SJCRH30 (cell line): ENCODE results near the gene ZNF333. TPM values are rescaled to one million over a fixed set of nuclear protein-coding genes. Genes with fewer than 3 reads are reported as not detected.
"Not testable (repeated sequence)": the region's sequence is repeated elsewhere in the genome, so short reads cannot be mapped to it uniquely, and the experiment has no call there.

ENCODE experiments used
- DNase-seq, 2 experiments: peaks; one replicate each; pipeline ENCODE4 v3.0.0-alpha.2; 2015 to 2020
- H3K27ac ChIP-seq: fragments of 250-450 bp; sonication (Bioruptor Pico); 2 replicates; pipeline ENCODE4 v1.5.1; 2020; ENCODE audit warnings: mild to moderate bottlenecking, moderate library complexity
- H3K27me3 ChIP-seq: fragments of 250-450 bp; sonication (Bioruptor Pico); 2 replicates; pipeline ENCODE4 v1.5.1; 2020; ENCODE audit warnings: mild to moderate bottlenecking, moderate library complexity
- H3K36me3 ChIP-seq: fragments of 250-450 bp; sonication (Bioruptor Pico); 2 replicates; pipeline ENCODE4 v1.5.1; 2020; ENCODE audit warnings: mild to moderate bottlenecking, moderate library complexity
- H3K4me1 ChIP-seq: fragments of 250-450 bp; sonication (Bioruptor Pico); 2 replicates; pipeline ENCODE4 v1.5.1; 2020; ENCODE audit warnings: mild to moderate bottlenecking, moderate library complexity
- H3K4me3 ChIP-seq: fragments of 250-450 bp; sonication (Bioruptor Pico); 2 replicates; pipeline ENCODE4 v1.5.1; 2020; ENCODE audit warnings: mild to moderate bottlenecking, moderate library complexity
- H3K9me3 ChIP-seq: fragments of 250-450 bp; sonication (Bioruptor Pico); replicated peaks from 2 replicates; pipeline ENCODE4 v1.5.1; 2020; ENCODE audit warnings: mild to moderate bottlenecking, moderate library complexity
- total RNA-seq: library from RNA; depleted of rRNA; stranded (reverse); fragments of >200 nt; shearing (Covaris generic); gene quantifications from 2 replicates; pipeline ENCODE4 v1.2.3, GENCODE V29; 2014

The ZNF333 gene
- total RNA-seq, 1 experiment from 2014 or later, result 14.4 TPM

- no peaks in the 10 kb centered on the region for H3K9me3 ChIP-seq
- DNase-seq, result no peak
- H3K4me1 ChIP-seq, result no peaks in the 10 kb centered on the region
- no peaks in the 10 kb centered on the region for H3K36me3 ChIP-seq
- H3K4me3 ChIP-seq, result no peak overlapping the region
- no peak overlapping the region for H3K27ac ChIP-seq
- H3K27me3 ChIP-seq, result no peaks in the 10 kb centered on the region
Measured at GRCh38 chr19:14768001-14768400, 78.2 kb downstream of the ZNF333 start.

- Histone ChIP-seq H3K4me1 (no peaks in the 10 kb centered on the region), H3K27ac (no peak overlapping the region), H3K36me3 (no peaks in the 10 kb centered on the region), H3K27me3 (no peaks in the 10 kb centered on the region), H3K4me3 (no peak overlapping the region), H3K9me3 (no peaks in the 10 kb centered on the region)
- no peak for DNase-seq
Measured at GRCh38 chr19:14769201-14769600, 79.4 kb downstream of the ZNF333 start.

GRCh38 chr19:14770136-14770535, 80.3 kb downstream of the ZNF333 start:
- Histone ChIP-seq H3K4me1 (no peaks in the 10 kb centered on the region), H3K27ac (no peak overlapping the region), H3K36me3 (no peaks in the 10 kb centered on the region), H3K27me3 (0 out of 2 replicates have a peak, but pooled peaks cover 2% of the 10 kb centered on the region), H3K9me3 (no peaks in the 10 kb centered on the region), H3K4me3 (no peak overlapping the region)
- DNase-seq, result no peak

- Histone ChIP-seq H3K9me3 (no peaks in the 10 kb centered on the region), H3K4me1 (no peaks in the 10 kb centered on the region), H3K4me3 (no peak overlapping the region), H3K27me3 (peaks cover 9% of the 10 kb centered on the region; the same call in 1 of the 2 replicates), H3K36me3 (no peaks in the 10 kb centered on the region), H3K27ac (no peak overlapping the region)
- no peak for DNase-seq
Measured at GRCh38 chr19:14770944-14771839, 81.3 kb downstream of the ZNF333 start.

- Histone ChIP-seq H3K27me3 (peaks cover 9% of the 10 kb centered on the region; the same call in 1 of the 2 replicates), H3K27ac (no peak overlapping the region), H3K4me3 (no peak overlapping the region), H3K9me3 (no peaks in the 10 kb centered on the region), H3K4me1 (no peaks in the 10 kb centered on the region), H3K36me3 (no peaks in the 10 kb centered on the region)
- DNase-seq, result no peak
Measured at GRCh38 chr19:14772467-14772866, 82.6 kb downstream of the ZNF333 start.

GRCh38 chr19:14772995-14773394, 83.1 kb downstream of the ZNF333 start:
- Histone ChIP-seq H3K36me3 (no peaks in the 10 kb centered on the region), H3K9me3 (no peaks in the 10 kb centered on the region), H3K4me3 (no peak overlapping the region), H3K4me1 (no peaks in the 10 kb centered on the region), H3K27ac (no peak overlapping the region), H3K27me3 (peaks cover 9% of the 10 kb centered on the region; the same call in 1 of the 2 replicates)
- DNase-seq, result no peak

- not testable (repeated sequence) for H3K9me3 ChIP-seq, H3K4me1 ChIP-seq, H3K27ac ChIP-seq, DNase-seq, H3K27me3 ChIP-seq, H3K4me3 ChIP-seq, H3K36me3 ChIP-seq
Measured at GRCh38 chr19:14773722-14774121, 83.9 kb downstream of the ZNF333 start.

- Histone ChIP-seq H3K4me3 (no peak overlapping the region), H3K9me3 (no peaks in the 10 kb centered on the region), H3K4me1 (no peaks in the 10 kb centered on the region), H3K27me3 (peaks cover 9% of the 10 kb centered on the region; the same call in 1 of the 2 replicates), H3K36me3 (no peaks in the 10 kb centered on the region), H3K27ac (no peak overlapping the region)
- DNase-seq, result no peak
Measured at GRCh38 chr19:14774373-14774772, 84.5 kb downstream of the ZNF333 start.

- H3K36me3 ChIP-seq, H3K9me3 ChIP-seq, H3K27me3 ChIP-seq, H3K4me1 ChIP-seq, H3K27ac ChIP-seq, H3K4me3 ChIP-seq, DNase-seq: not testable (repeated sequence)
Measured at GRCh38 chr19:14775326-14775725, 85.5 kb downstream of the ZNF333 start.

GRCh38 chr19:14775869-14776586, 86.2 kb downstream of the ZNF333 start:
- Histone ChIP-seq H3K36me3 (no peaks in the 10 kb centered on the region), H3K4me3 (peak overlapping the region; percentile 48)

GRCh38 chr19:14777645-14778044, 87.8 kb downstream of the ZNF333 start:
- not testable (repeated sequence) for H3K9me3 ChIP-seq, H3K4me3 ChIP-seq, H3K27ac ChIP-seq, H3K27me3 ChIP-seq, H3K36me3 ChIP-seq, DNase-seq, H3K4me1 ChIP-seq

More at GRCh38 chr19:14775869-14776586, 86.2 kb downstream of the ZNF333 start:
- Histone ChIP-seq H3K27me3 (peaks cover 9% of the 10 kb centered on the region; the same call in 1 of the 2 replicates), H3K9me3 (no peaks in the 10 kb centered on the region), H3K4me1 (no peaks in the 10 kb centered on the region), H3K27ac (no peak overlapping the region)
- DNase-seq, result no peak

GRCh38 chr19:14778110-14778845, 88.4 kb downstream of the ZNF333 start, which contains the start of gene ADGRE2:
Gene ADGRE2 (minus strand): TSS chr19:14778560. CDS start chr19:14776756, 1,804 bp downstream.
- H3K27me3 ChIP-seq, H3K4me3 ChIP-seq, H3K36me3 ChIP-seq, DNase-seq, H3K4me1 ChIP-seq, H3K27ac ChIP-seq, H3K9me3 ChIP-seq: not testable (repeated sequence)

GRCh38 chr19:14779151-14779550, 89.3 kb downstream of the ZNF333 start:
- DNase-seq, result no peak
- Histone ChIP-seq H3K4me1 (peaks cover under 1% of the 10 kb centered on the region; the same call in 1 of the 2 replicates), H3K27me3 (peaks cover 9% of the 10 kb centered on the region; the same call in 1 of the 2 replicates), H3K27ac (no peak overlapping the region), H3K4me3 (no peak overlapping the region), H3K36me3 (no peaks in the 10 kb centered on the region), H3K9me3 (no peaks in the 10 kb centered on the region)

GRCh38 chr19:14780622-14781225, 90.9 kb downstream of the ZNF333 start:
- H3K27ac ChIP-seq, DNase-seq, H3K4me3 ChIP-seq, H3K9me3 ChIP-seq, H3K36me3 ChIP-seq, H3K27me3 ChIP-seq, H3K4me1 ChIP-seq: not testable (repeated sequence)
